K562 treated with DMSO at 1 percent for 48 hours (cell line): ENCODE data around the gene IL31. TPM values are rescaled to one million over a fixed set of nuclear protein-coding genes. Genes with fewer than 3 reads are reported as not detected.

Source experiments
- total RNA-seq: library from RNA; unstranded; fragments of 300-600 nt; gene quantifications from 2 replicates; pipeline ENCODE4 v1.2.3, GENCODE V29; 2022; ENCODE audit warnings: low replicate concordance; ENCODE audit errors: extremely low read depth

The IL31 gene
- total RNA-seq: not detected in 2 replicates

DNA sequence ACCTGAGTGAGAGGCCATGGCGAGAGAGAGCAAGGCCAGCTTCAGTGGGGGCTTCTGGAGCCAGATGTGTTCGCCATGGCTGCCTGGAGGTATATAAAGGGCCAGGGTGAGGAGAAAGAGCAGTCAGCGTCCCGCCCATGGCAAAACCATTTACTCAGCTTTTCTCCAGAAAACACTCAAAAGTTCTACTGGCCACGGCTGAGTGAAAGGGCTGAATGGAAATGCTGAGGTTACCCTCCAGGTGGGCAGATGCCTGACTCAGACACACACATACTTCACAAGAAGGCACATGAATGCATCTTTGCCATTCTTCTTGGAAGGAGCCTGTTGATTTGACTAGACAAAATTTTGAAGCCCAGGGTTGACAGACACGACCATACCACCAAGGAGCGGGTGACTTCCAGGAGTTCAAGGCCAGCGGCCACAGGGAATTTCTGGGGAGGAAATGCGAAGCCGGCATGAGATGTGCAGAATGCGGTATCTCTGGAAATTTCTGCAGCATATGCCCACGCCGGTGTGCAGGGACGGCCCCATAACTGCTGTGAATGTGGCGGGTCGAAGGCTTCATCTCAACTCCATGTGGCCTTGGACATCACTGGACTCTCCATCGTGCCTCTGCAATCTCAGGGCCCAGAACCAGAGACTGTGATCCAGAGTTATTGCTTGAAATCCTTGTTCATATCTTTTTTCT, at the start of gene IL31:
Gene IL31, minus strand, starts transcription at position 67 of the 691 bp plus-strand sequence. Its CDS starts 49 bp downstream, at position 18.

DNA sequence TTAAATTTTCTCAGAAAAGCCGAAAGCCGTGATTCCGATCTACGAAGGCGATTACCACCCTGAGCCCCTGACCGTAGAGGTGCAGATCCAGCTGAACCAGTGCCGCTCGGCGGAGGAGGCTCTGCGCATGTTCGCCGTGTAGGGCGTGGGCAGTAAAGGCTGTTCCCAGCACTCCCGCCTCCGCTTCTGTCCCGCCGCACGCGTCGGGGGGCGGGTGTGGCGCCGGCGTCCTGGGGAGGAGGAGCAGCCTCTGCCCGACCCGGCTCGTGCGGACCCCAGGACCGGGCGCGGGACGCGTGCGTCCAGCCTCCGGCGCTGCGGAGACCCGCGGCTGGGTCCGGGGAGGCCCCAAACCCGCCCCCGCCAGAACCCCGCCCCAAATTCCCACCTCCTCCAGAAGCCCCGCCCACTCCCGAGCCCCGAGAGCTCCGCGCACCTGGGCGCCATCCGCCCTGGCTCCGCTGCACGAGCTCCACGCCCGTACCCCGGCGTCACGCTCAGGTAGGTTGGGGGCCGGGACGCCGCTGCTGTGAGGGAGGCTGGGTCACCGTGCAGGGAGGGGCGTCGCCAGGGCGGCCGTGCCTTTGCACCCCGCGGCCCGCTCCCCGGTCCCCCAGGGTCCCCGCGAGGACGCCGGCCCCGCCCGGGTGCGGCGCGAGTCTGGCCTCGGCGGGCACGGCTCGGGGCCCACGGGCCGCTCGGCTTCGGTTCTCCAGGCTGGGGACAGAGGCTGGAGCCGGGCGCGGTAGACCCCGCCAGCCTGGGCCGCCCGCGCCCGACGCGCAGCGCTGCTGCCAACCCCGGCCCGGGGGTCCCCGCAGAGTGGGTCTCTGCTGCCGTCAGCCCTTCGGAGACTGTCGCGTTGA, 29.5 kb upstream of the IL31 start, which contains the start of gene B3GNT4:
Gene B3GNT4, plus strand, starts transcription at position 409 of the 866 bp plus-strand sequence. CDS start 910 bp downstream, outside the sequence.

GRCh38 chr12:122182887-122183587, 9.0 kb upstream of the IL31 start, which contains the start of gene LRRC43:
TSS of gene LRRC43 (plus strand) at chr12:122183123. CDS start at chr12:122183145, 22 bp downstream.

Other genes starting within 250 kb of the IL31 start
- gene BCL7A, start 152.3 kb downstream of the IL31 start, total RNA-seq: not detected in 2 replicates
- gene MLXIP, start 95.5 kb downstream of the IL31 start, total RNA-seq: not detected in 2 replicates
- gene LRRC43, start 8.9 kb upstream of the IL31 start, total RNA-seq: not detected in 2 replicates
- not detected in 2 replicates for gene B3GNT4, start 29.5 kb upstream of the IL31 start, total RNA-seq
- not detected in 2 replicates for gene DIABLO, start 51.8 kb upstream of the IL31 start, total RNA-seq
- gene VPS33A, start 92.3 kb upstream of the IL31 start, total RNA-seq: not detected in 2 replicates
- not detected in 2 replicates for gene CLIP1, start 248.4 kb upstream of the IL31 start, total RNA-seq